Lung (tissue), 12 donors: ENCODE measurements around the gene PHAF1. TPM values are rescaled to one million over a fixed set of nuclear protein-coding genes. Genes with fewer than 3 reads are reported as not detected.

Source experiments
- ATAC-seq: fragments of 200-7000 bp; cut with Tn5 transposase; one replicate; pipeline ENCODE4 v1.9.1; 2020; ENCODE audit warnings: moderate number of reproducible peaks; ENCODE audit not compliant: insufficient read depth, low FRiP score
- DNase-seq, 3 donors: peaks; one replicate each; pipeline ENCODE4 v3.0.0-alpha.2; 2013 to 2017
- H3K27ac ChIP-seq, 2 donors: one replicate each; pipeline ENCODE4 v1.5.1; 2013; ENCODE audit warnings: mild to moderate bottlenecking in 2 of 2, moderate library complexity in 2 of 2, control low read depth in 1 of 2, inconsistent platforms in 1 of 2, low read depth in 1 of 2, low read length in 1 of 2
- H3K27me3 ChIP-seq, 3 donors: one replicate each; pipeline ENCODE4 v1.5.1; 2013; ENCODE audit warnings: low read length in 2 of 3; ENCODE audit not compliant: control insufficient read depth in 3 of 3, insufficient read depth in 3 of 3
- H3K36me3 ChIP-seq, 4 donors: one replicate each; pipeline ENCODE4 v1.5.1; 2013; ENCODE audit warnings: low read length in 4 of 4, mild to moderate bottlenecking in 1 of 4, moderate library complexity in 1 of 4; ENCODE audit not compliant: control insufficient read depth in 4 of 4, insufficient read depth in 4 of 4
- H3K4me1 ChIP-seq, 5 donors: one replicate each; pipeline ENCODE4 v1.5.1; 2013; ENCODE audit warnings: low read length in 5 of 5, mild to moderate bottlenecking in 2 of 5, moderate library complexity in 1 of 5; ENCODE audit not compliant: control insufficient read depth in 5 of 5, insufficient read depth in 5 of 5
- H3K4me3 ChIP-seq: one replicate; pipeline ENCODE4 v1.5.1; 2013; ENCODE audit warnings: mild to moderate bottlenecking, control low read depth, moderate library complexity
- H3K9ac ChIP-seq, 2 donors: one replicate each; pipeline ENCODE4 v1.5.1; 2013; ENCODE audit warnings: low read length in 2 of 2, control low read depth in 1 of 2; ENCODE audit not compliant: insufficient read depth in 1 of 2
- H3K9me3 ChIP-seq, 4 donors: one replicate each; pipeline ENCODE4 v1.5.1; 2013; ENCODE audit warnings: low read length in 3 of 4, mild to moderate bottlenecking in 1 of 4, moderate library complexity in 1 of 4; ENCODE audit not compliant: control insufficient read depth in 4 of 4, insufficient read depth in 3 of 4
- CTCF ChIP-seq: IDR thresholded peaks from 2 replicates; pipeline ENCODE4 v1.5.1; 2012; ENCODE audit warnings: mild to moderate bottlenecking; ENCODE audit errors: control extremely low read depth, extremely low read depth
- WGBS, 2 donors: extraction: QIAGEN DNeasy Blood & Tissue Kit; methylation state at CpG; one replicate each; pipeline ENCODE4 v1.1.7; 2013; 5-methylcytosine and 5-hydroxymethylcytosine counted together
- polyA plus RNA-seq, 2 donors: library from polyadenylated mRNA; stranded (reverse); fragments of 200-250 nt; gene quantifications; one replicate each; pipeline ENCODE4 v1.2.1, GENCODE V29; 2013
- total RNA-seq, 2 donors: library from RNA; depleted of rRNA in 1 of 2; stranded (reverse); fragments of >200 nt in 1 of 2; gene quantifications; one replicate each; pipeline ENCODE4 v1.2.1, GENCODE V29; 2014 to 2021
- donor health status: control.
- donor health status: control.
- donor health status: Bipolar disorder and iron deficiency.
- donor health status: healthy.
- donor health status: DM: yes; HTN: yes; CAD: no.

Gene PHAF1
- total and polyA plus RNA-seq, 4 donors = 9.1 to 36.1 (median 13.3) TPM

GRCh38 chr16:67155295-67156142 lies 45.8 kb downstream of the PHAF1 start:
- TF ChIP-seq CTCF = peak; percentile 96
- H3K4me1 ChIP-seq = peaks cover 0 to 34% (median 4%) of the 10 kb centered on the region in 5 donors
- DNase-seq (peak; percentile 76 to 85 (median 78)), ATAC-seq (no peak)
- WGBS, 2 donors = 15 to 20% methylated on average over 60 to 74 of the region's 74 CpGs
- H3K9ac ChIP-seq = no peak overlapping the region
- no peak overlapping the region for H3K27ac ChIP-seq
- peaks cover 0 to 45% (median 44%) of the 10 kb centered on the region in 3 donors for H3K27me3 ChIP-seq
- no peaks in the 10 kb centered on the region for H3K9me3 ChIP-seq
- no peak overlapping the region for H3K4me3 ChIP-seq
- no peaks in the 10 kb centered on the region for H3K36me3 ChIP-seq

GRCh38 chr16:67156143-67156844 lies 46.6 kb downstream of the PHAF1 start:
- ATAC-seq = no peak

GRCh38 chr16:67157106-67157748 lies 47.5 kb downstream of the PHAF1 start:
- no peak for DNase-seq
- WGBS, 2 donors = 76% methylated on average over 7 of the region's 7 CpGs

More at GRCh38 chr16:67156143-67156844, 46.6 kb downstream of the PHAF1 start:
- H3K9ac ChIP-seq = no peak overlapping the region
- no peaks in the 10 kb centered on the region for H3K9me3 ChIP-seq
- peaks cover 0 to 52% (median 48%) of the 10 kb centered on the region in 3 donors for H3K27me3 ChIP-seq
- H3K36me3 ChIP-seq = no peaks in the 10 kb centered on the region
- 72 to 73% methylated on average over 15 of the region's 15 CpGs for WGBS, 2 donors
- no peak overlapping the region for H3K4me3 ChIP-seq
- DNase-seq = no peak
- H3K27ac ChIP-seq = no peak overlapping the region
- H3K4me1 ChIP-seq = peaks cover 0 to 36% (median 3%) of the 10 kb centered on the region in 5 donors
- no peak for TF ChIP-seq CTCF

More at GRCh38 chr16:67157106-67157748, 47.5 kb downstream of the PHAF1 start:
- no peaks in the 10 kb centered on the region for H3K9me3 ChIP-seq
- TF ChIP-seq CTCF = no peak
- peaks cover 0 to 62% (median 58%) of the 10 kb centered on the region in 3 donors for H3K27me3 ChIP-seq
- H3K9ac ChIP-seq = no peak overlapping the region
- H3K36me3 ChIP-seq = no peaks in the 10 kb centered on the region
- H3K4me1 ChIP-seq = peaks cover 0 to 31% (median 3%) of the 10 kb centered on the region in 5 donors
- no peak overlapping the region for H3K4me3 ChIP-seq
- no peak overlapping the region for H3K27ac ChIP-seq
- ATAC-seq = no peak
